GM12878 (cell line): ENCODE results near the gene MRPL32. TPM values are rescaled to one million over a fixed set of nuclear protein-coding genes. Genes with fewer than 3 reads are reported as not detected.

Source experiments
- ATAC-seq: fragments of 200-7000 bp; cut with Tn5 transposase; 3 replicates; pipeline ENCODE4 v1.9.1; 2020; ENCODE audit warnings: mild to moderate bottlenecking, moderate library complexity
- BruUV-seq: library from RNA; stranded (reverse); fragments of 400-500 nt; replicated peaks from 2 replicates; lab custom pipeline; 2021; lab: Mats Ljungman, UMichigan
- CTCF ChIA-PET: fragments of 300-600 bp; sonication (Branson Sonifier 250); formaldehyde crosslinking; extraction: SDS; loops from one replicate; lab custom pipeline; 2021; ENCODE audit warnings: inconsistent platforms; lab: Yijun Ruan, JAX
- POLR2A ChIA-PET: fragments of 350-600 bp; formaldehyde crosslinking; extraction: SDS; loops from one replicate; lab custom pipeline; 2021; ENCODE audit warnings: inconsistent platforms; lab: Charles Lee
- RAD21 ChIA-PET: fragments of 300-600 bp; sonication (Branson Sonifier 250); formaldehyde crosslinking; loops from one replicate; lab custom pipeline; 2023; ENCODE audit warnings: antibody characterized with exemption; ENCODE audit not compliant: unreplicated experiment; lab: Charles Lee
- SMC1A ChIA-PET: fragments of 300-600 bp; sonication (Branson Sonifier 250); formaldehyde crosslinking; loops from one replicate; lab custom pipeline; 2023; ENCODE audit not compliant: unreplicated experiment, uncharacterized antibody; lab: Charles Lee
- DNase-seq: peaks from one replicate; pipeline ENCODE4 v3.0.0-alpha.2; 2011; ENCODE audit warnings: low read depth, low spot score
- FAIRE-seq: peaks from 3 replicates; lab custom pipeline; 2011; peaks lifted over from hg19 to GRCh38; lab: Jason Lieb, UNC
- H2AFZ ChIP-seq: 2 replicates; pipeline ENCODE4 v1.6.0; 2011; ENCODE audit warnings: low read depth, low read length, control low read depth; ENCODE audit not compliant: control insufficient read depth
- H3K27ac ChIP-seq: 2 replicates; pipeline ENCODE4 v1.5.1; 2011; ENCODE audit warnings: control low read depth; ENCODE audit not compliant: control insufficient read depth, insufficient read depth
- H3K27me3 ChIP-seq, 2 experiments: replicated peaks in 1 of 2; 2 replicates each; pipeline versions ENCODE4 v1.6.0 to v1.6.1; 2011; ENCODE audit warnings: low read length in 1 of 2; ENCODE audit not compliant: control insufficient read depth in 2 of 2, insufficient read depth in 2 of 2
- H3K36me3 ChIP-seq, 2 experiments: 2 replicates each; pipeline ENCODE4 v1.5.1; 2011; ENCODE audit warnings: low read length in 1 of 2; ENCODE audit not compliant: control insufficient read depth in 2 of 2, insufficient read depth in 2 of 2
- H3K4me1 ChIP-seq: 2 replicates; pipeline ENCODE4 v1.6.1; 2011; ENCODE audit warnings: mild to moderate bottlenecking, low read length, moderate library complexity, mixed read lengths; ENCODE audit not compliant: control insufficient read depth, insufficient read depth
- H3K4me2 ChIP-seq: 2 replicates; pipeline ENCODE4 v1.6.0; 2011; ENCODE audit warnings: control low read depth; ENCODE audit not compliant: control insufficient read depth, insufficient read depth
- H3K4me3 ChIP-seq: fragments of 200-600 bp; sonication (generic); 2 replicates; pipeline ENCODE4 v1.5.1; 2016
- H3K79me2 ChIP-seq: 2 replicates; pipeline ENCODE4 v1.6.0; 2011; ENCODE audit warnings: low read length; ENCODE audit not compliant: control insufficient read depth, insufficient read depth
- H3K9ac ChIP-seq: 2 replicates; pipeline ENCODE4 v1.8.0; 2011; ENCODE audit warnings: low read length, control low read depth, mixed read lengths; ENCODE audit not compliant: control insufficient read depth, insufficient read depth
- H3K9me3 ChIP-seq: replicated peaks from 3 replicates; pipeline ENCODE4 v1.5.1; 2011; ENCODE audit warnings: mild to moderate bottlenecking, low read length; ENCODE audit not compliant: control insufficient read depth, insufficient read depth
- H4K20me1 ChIP-seq: 2 replicates; pipeline ENCODE4 v1.6.0; 2011; ENCODE audit not compliant: control insufficient read depth, insufficient read depth
- ATF7 ChIP-seq: fragments of 450-650 bp; IDR thresholded peaks from 2 replicates; pipeline ENCODE4 v1.6.1; 2016; ENCODE audit warnings: low read depth, mild to moderate bottlenecking
- HDGF ChIP-seq: fragments of 450-650 bp; IDR thresholded peaks from 2 replicates; pipeline ENCODE4 v1.6.1; 2016; ENCODE audit warnings: antibody characterized with exemption
- MEF2A ChIP-seq: IDR thresholded peaks from 2 replicates; pipeline ENCODE4 v1.6.1; 2011; ENCODE audit warnings: low read depth, mild to moderate bottlenecking, low read length, moderate library complexity; ENCODE audit not compliant: insufficient read depth
- RELB ChIP-seq: fragments of 450-650 bp; IDR thresholded peaks from 2 replicates; pipeline ENCODE4 v1.6.1; 2017; ENCODE audit warnings: low read depth, mild to moderate bottlenecking, moderate library complexity
- TAF1 ChIP-seq: IDR thresholded peaks from 2 replicates; pipeline ENCODE4 v1.6.1; 2011; ENCODE audit warnings: mild to moderate bottlenecking, low read depth, low read length, borderline replicate concordance
- ZBTB33 ChIP-seq: fragments of 450-650 bp; IDR thresholded peaks from 2 replicates; pipeline ENCODE4 v1.6.1; 2017; ENCODE audit warnings: mild to moderate bottlenecking
- WGBS: methylation state at CpG from one replicate; pipeline ENCODE4 v1.1.6; 2016; ENCODE audit warnings: low lambda C conversion rate; ENCODE audit not compliant: insufficient replicate concordance, insufficient coverage; ENCODE audit errors: missing lambda C conversion rate; 5-methylcytosine and 5-hydroxymethylcytosine counted together
- in situ Hi-C: fragments of 300-500 bp; cut with MboI; formaldehyde crosslinking; loops from 9 replicates; pipeline ENCODE4 v1.14.3; 2018; ENCODE audit warnings: mixed read lengths
- intact Hi-C: fragments of 100-400 bp; cut with micrococcal nuclease; formaldehyde crosslinking; loops from one replicate; pipeline ENCODE4 v1.14.2; 2022; ENCODE audit not compliant: unreplicated experiment
- polyA plus RNA-seq, 11 experiments: library from polyadenylated mRNA; depleted of rRNA in 4 of 11; unstranded in 6 of 11; stranded (reverse) in 5 of 11; fragments of >200 nt; fragmentation: Nextera tagmentation in 4 of 11; fragmentation: Illumina TruSeq in 1 of 11; extraction: Ambion mirVana in 4 of 11; extraction: Trizol in 1 of 11; gene quantifications; 1 replicate in 1 of 11; 2 replicates in 10 of 11; pipeline versions ENCODE4 v1.2.1 to v1.2.3, GENCODE V29; 2011 to 2016; ENCODE audit warnings: inconsistent platforms in 2 of 11, missing spikeins in 2 of 11, low read depth in 1 of 11
- total RNA-seq, 4 experiments: library from RNA; depleted of rRNA in 3 of 4; stranded (reverse); fragments of >200 nt in 3 of 4; fragmentation: Illumina TruSeq in 1 of 4; extraction: Trizol in 1 of 4; gene quantifications; 2 replicates each; pipeline versions ENCODE4 v1.2.1 to v1.2.3, GENCODE V29; 2013 to 2021
- TF ChIP-seq, protein P1 (sequence below): fragments of 450-650 bp; IDR thresholded peaks from 2 replicates; pipeline ENCODE4 v1.6.1; 2017; ENCODE audit warnings: borderline replicate concordance
- TF ChIP-seq, protein P2 (sequence below): fragments of 150-350 bp; IDR thresholded peaks from 2 replicates; pipeline ENCODE4 v1.6.1; 2016; ENCODE audit warnings: low read depth, low read length

Gene MRPL32
- total and polyA plus RNA-seq, 10 of the 15 experiments (the other 5 are each of a cell fraction or from before 2014, with no cell fraction given), result 65.3 to 339 (median 112) TPM

DNA sequence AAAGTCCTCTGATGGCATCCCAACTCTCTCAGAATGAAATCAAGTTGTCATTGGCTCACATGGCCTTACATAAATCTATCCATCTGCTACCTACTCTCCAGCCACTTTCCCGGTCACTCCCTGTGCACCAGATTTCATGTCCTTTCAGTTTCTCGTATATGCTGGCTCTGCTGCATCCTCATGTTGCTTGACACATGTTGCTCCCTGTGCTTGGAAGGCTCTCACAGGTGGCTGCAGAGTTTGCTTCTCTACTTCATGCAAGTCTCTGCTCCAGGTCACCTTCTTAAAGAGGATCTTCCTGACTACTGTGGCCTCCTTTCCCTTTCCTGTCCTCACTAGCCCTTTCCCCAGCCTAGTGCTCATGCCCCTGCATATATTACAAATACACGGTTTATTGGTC lies 48.3 kb downstream of the MRPL32 start:
- H3K79me2 ChIP-seq, result no peaks in the 10 kb centered on the region
- no peak overlapping the region for H2AFZ ChIP-seq
- CTCF ChIA-PET, result interaction anchor here (1.1 kb wide), 1 partner anchor 129 kb away, joined by 3 read pairs; no protein-coding TSS in a partner anchor
- in situ Hi-C loops, result no loop called here
- WGBS, result 47% methylated on average over 3 of the region's 3 CpGs
- no peaks in the 10 kb centered on the region for H3K36me3 ChIP-seq
- H3K27me3 ChIP-seq, result no peaks in the 10 kb centered on the region
- no peak overlapping the region for H3K9ac ChIP-seq
- TF ChIP-seq HDGF, result no peak
- TF ChIP-seq, all 136 proteins: peak for 0
- Histone ChIP-seq H3K4me3 (no peak overlapping the region), H4K20me1 (no peaks in the 10 kb centered on the region), H3K4me2 (no peak overlapping the region), H3K9me3 (no peaks in the 10 kb centered on the region; the same call in 2 of the 3 replicates), H3K27ac (no peak overlapping the region), H3K4me1 (no peaks in the 10 kb centered on the region)
- DNase-seq (no peak), FAIRE-seq (no peak), ATAC-seq (no peak)
- intact Hi-C loops, result no loop called here
- no TSS peak for BruUV-seq
- POLR2A ChIA-PET, result no interaction called here
- SMC1A ChIA-PET, result interaction anchor here (1.9 kb wide), 1 partner anchor 19 kb away, joined by 4 read pairs; no protein-coding TSS in a partner anchor
- RAD21 ChIA-PET, result no interaction called here

- Histone ChIP-seq H3K36me3 (no peaks in the 10 kb centered on the region), H2AFZ (no peak overlapping the region), H3K4me1 (no peaks in the 10 kb centered on the region), H3K4me2 (no peak overlapping the region), H3K4me3 (no peak overlapping the region), H3K27ac (no peak overlapping the region), H3K9me3 (no peaks in the 10 kb centered on the region; the same call in 2 of the 3 replicates), H3K27me3 (no peaks in the 10 kb centered on the region), H3K9ac (no peak overlapping the region), H3K79me2 (no peaks in the 10 kb centered on the region), H4K20me1 (no peaks in the 10 kb centered on the region)
- DNase-seq (no peak), ATAC-seq (no peak), FAIRE-seq (no peak)
- in situ Hi-C loops, result no loop called here
- ChIA-PET SMC1A (no interaction called here), RAD21 (no interaction called here), POLR2A (no interaction called here), CTCF (interaction anchor here (1.1 to 1.3 kb wide), 2 partner anchors 47 to 127 kb away, joined by 3 to 4 read pairs; no protein-coding TSS in a partner anchor)
- 45% methylated on average over 1 of the region's 1 CpG for WGBS
- intact Hi-C loops, result no loop called here
- BruUV-seq, result no TSS peak
- no peak for TF ChIP-seq RELB
- no peak for TF ChIP-seq ZBTB33
- no peak for TF ChIP-seq MEF2A
- TF ChIP-seq, protein P1, sequence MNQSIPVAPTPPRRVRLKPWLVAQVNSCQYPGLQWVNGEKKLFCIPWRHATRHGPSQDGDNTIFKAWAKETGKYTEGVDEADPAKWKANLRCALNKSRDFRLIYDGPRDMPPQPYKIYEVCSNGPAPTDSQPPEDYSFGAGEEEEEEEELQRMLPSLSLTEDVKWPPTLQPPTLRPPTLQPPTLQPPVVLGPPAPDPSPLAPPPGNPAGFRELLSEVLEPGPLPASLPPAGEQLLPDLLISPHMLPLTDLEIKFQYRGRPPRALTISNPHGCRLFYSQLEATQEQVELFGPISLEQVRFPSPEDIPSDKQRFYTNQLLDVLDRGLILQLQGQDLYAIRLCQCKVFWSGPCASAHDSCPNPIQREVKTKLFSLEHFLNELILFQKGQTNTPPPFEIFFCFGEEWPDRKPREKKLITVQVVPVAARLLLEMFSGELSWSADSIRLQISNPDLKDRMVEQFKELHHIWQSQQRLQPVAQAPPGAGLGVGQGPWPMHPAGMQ, result no peak
- no peak for TF ChIP-seq TAF1
- TF ChIP-seq ATF7, result no peak
- TF ChIP-seq, protein P2, sequence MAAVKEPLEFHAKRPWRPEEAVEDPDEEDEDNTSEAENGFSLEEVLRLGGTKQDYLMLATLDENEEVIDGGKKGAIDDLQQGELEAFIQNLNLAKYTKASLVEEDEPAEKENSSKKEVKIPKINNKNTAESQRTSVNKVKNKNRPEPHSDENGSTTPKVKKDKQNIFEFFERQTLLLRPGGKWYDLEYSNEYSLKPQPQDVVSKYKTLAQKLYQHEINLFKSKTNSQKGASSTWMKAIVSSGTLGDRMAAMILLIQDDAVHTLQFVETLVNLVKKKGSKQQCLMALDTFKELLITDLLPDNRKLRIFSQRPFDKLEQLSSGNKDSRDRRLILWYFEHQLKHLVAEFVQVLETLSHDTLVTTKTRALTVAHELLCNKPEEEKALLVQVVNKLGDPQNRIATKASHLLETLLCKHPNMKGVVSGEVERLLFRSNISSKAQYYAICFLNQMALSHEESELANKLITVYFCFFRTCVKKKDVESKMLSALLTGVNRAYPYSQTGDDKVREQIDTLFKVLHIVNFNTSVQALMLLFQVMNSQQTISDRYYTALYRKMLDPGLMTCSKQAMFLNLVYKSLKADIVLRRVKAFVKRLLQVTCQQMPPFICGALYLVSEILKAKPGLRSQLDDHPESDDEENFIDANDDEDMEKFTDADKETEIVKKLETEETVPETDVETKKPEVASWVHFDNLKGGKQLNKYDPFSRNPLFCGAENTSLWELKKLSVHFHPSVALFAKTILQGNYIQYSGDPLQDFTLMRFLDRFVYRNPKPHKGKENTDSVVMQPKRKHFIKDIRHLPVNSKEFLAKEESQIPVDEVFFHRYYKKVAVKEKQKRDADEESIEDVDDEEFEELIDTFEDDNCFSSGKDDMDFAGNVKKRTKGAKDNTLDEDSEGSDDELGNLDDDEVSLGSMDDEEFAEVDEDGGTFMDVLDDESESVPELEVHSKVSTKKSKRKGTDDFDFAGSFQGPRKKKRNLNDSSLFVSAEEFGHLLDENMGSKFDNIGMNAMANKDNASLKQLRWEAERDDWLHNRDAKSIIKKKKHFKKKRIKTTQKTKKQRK, result no peak
These were observed 49.4 kb downstream of the MRPL32 start for GRCh38 chr7:42981601-42982000.
